Measurements from ENCODE around the gene TRHDE.

- TF ChIP-seq POLR2A (IDR thresholded peaks at IDR 0.05; ENCODE audit: low read depth, low read length) (no peak), POLR2AphosphoS5 (IDR thresholded peaks at IDR 0.05; ENCODE audit: low read depth, low read length) (no peak), TAF1 (IDR thresholded peaks at IDR 0.05; ENCODE audit: borderline replicate concordance, low read depth, low read length) (no peak)
Observed at GRCh38 chr12:72288911-72289310, 16.7 kb downstream of the TRHDE start.

Data from GM12892 (cell line).